ENCODE results near the gene TSGA10.
A peak's percentile ranks its signal among the peaks of the same experiment; 100 is the strongest.
"Not testable (repeated sequence)": the region's sequence is repeated elsewhere in the genome, so short reads cannot be mapped to it uniquely, and the experiment has no call there.

The TSGA10 gene, protein sequence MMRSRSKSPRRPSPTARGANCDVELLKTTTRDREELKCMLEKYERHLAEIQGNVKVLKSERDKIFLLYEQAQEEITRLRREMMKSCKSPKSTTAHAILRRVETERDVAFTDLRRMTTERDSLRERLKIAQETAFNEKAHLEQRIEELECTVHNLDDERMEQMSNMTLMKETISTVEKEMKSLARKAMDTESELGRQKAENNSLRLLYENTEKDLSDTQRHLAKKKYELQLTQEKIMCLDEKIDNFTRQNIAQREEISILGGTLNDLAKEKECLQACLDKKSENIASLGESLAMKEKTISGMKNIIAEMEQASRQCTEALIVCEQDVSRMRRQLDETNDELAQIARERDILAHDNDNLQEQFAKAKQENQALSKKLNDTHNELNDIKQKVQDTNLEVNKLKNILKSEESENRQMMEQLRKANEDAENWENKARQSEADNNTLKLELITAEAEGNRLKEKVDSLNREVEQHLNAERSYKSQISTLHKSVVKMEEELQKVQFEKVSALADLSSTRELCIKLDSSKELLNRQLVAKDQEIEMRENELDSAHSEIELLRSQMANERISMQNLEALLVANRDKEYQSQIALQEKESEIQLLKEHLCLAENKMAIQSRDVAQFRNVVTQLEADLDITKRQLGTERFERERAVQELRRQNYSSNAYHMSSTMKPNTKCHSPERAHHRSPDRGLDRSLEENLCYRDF

GRCh38 chr2:99154643-99155536 is at the start of gene TSGA10, which contains the start of gene LIPT1:
Gene TSGA10 (minus strand): TSS chr2:99154942. CDS start chr2:99109439, 45,503 bp downstream.
Gene LIPT1 (plus strand): TSS chr2:99154967. CDS start chr2:99161958, 6,991 bp downstream.
- peak; percentile 70 for DNase-seq (ENCODE audit: low read depth, low spot score)

GRCh38 chr2:99201959-99202678 is 47.4 kb upstream of the TSGA10 start:
- DNase-seq (ENCODE audit: low read depth, low spot score), result no peak

DNA sequence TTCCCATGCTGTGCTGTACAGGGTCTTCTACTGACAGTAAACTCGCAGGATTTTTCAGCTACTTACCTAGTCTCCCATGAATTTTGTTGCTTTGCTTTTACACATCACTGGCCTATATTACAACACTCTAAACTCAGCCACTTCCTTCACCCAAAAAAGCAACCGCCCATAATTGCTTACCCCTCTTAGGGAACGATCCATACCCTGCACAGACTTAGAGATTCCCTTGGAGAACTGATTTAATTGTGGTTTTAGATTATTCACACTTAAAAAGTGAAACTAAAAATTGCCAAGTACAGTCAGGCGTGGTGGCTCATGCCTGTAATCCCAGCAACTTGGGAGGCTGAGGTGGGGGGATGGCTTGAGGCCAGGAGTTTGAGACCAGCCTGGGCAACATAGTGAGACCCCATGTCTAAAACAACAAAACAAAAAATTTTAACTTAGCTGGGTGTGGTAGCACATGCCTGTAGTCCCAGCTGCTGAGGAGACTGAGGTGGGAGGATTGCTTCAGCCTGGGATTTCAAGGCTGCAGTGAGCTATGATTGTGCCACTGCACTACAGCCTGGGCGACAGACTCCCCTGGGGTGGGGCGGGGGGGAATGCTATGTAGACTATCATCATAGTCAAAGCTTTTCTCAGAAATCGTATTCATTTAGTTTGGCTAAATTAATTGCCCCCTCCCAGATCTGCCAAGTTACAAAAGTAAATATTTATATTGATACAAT is 45.5 kb upstream of the TSGA10 start:
- no peak for DNase-seq (ENCODE audit: low read depth, low spot score)

- no peak for DNase-seq (ENCODE audit: low read depth, low spot score)
These were observed 43.5 kb upstream of the TSGA10 start for GRCh38 chr2:99198103-99198841.

GRCh38 chr2:99192364-99192763 is 37.6 kb upstream of the TSGA10 start:
- not testable (repeated sequence) for DNase-seq (ENCODE audit: low read depth, low spot score)

DNA sequence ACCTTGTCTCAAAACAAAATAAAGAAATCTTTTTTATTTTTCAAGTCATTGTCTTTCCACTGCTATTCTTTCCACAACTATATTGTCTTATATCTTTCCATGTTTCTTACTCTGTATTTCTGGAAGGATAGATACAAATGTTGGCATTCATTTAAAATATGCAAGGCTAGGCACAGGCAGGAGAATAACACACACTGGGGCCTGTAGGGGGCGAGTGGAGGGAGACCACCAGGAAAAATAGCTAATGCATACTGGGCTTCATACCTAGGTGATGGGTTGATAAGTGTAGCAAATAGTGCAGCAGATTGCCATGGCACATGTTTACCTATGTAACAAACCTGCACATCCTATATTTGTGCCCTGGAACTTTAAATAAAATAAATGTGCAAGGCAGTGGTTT is 35.8 kb upstream of the TSGA10 start:
- DNase-seq (ENCODE audit: low read depth, low spot score), result no peak

DNA sequence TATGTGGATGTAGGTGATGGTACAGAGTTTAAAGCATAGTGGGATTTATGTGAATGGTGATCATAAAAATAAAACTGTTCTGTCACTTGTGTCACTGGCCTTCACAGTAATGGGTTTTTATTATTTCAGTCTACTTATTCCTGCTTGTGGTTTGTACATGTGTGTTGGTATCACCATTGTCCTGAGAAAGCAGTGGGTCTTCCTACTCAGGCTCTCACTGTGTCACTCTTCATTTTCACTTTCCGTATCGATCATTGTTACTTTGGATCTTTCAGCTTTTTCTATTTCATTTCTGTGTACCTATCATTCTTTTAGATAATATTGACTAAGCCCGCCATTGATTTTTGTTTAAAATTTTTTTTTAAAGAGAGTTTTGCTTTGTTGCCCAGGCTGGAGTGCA is 33.6 kb upstream of the TSGA10 start:
- DNase-seq (ENCODE audit: low read depth, low spot score), result no peak

DNA sequence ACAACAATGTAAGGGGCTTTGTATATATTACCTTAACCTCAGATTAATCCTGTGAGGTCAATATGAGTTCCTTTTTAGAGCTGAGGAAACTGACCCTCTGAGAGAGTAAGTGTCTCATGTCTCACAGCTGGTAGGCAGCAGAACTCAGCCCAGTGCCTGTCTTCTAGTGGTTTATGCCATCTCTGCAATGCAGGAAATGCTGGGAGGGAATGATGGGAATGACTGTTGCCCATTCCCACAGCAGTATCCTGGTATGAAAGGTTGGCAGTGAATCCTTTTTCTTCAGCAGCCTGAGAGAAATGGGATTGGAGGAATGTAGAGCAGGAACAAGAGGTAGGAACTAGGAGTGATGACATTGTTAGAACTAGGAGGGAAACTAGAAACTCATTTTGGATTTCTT is 32.3 kb upstream of the TSGA10 start:
- no peak for DNase-seq (ENCODE audit: low read depth, low spot score)

- DNase-seq (ENCODE audit: low read depth, low spot score), result no peak
These were observed 30.1 kb upstream of the TSGA10 start for GRCh38 chr2:99184811-99185210.

GRCh38 chr2:99183025-99183424 is 28.3 kb upstream of the TSGA10 start:
- no peak for DNase-seq (ENCODE audit: low read depth, low spot score)

DNA sequence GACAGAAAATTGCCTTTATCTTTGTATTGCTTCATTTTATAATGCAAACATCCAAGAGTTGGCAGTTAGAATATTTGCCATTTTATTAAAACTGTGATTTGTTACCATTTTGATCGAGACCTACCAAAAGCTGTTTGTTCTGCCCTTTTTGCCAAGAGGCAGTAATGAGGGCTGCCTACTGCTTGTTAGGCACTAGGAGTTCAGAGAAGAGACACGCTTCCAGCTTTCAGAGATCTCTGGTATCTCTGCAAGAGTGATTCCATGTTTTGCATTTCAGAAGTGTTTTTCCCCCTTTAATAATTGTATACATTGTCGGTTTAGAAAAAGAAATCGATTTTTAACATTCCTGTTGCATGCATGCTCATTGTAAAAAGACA is 26.9 kb upstream of the TSGA10 start:
- no peak for DNase-seq (ENCODE audit: low read depth, low spot score)

- DNase-seq (ENCODE audit: low read depth, low spot score), result peak; percentile 86
These were observed 26.2 kb upstream of the TSGA10 start, which contains the start of the genes MITD1 and MRPL30 for GRCh38 chr2:99180755-99181623. Gene MITD1 (minus strand): TSS chr2:99181058. CDS start chr2:99180981, 77 bp downstream. Gene MRPL30 (plus strand): TSS chr2:99181184. CDS start chr2:99186204, 5,020 bp downstream.

GRCh38 chr2:99171377-99172140 is 16.8 kb upstream of the TSGA10 start:
- no peak for DNase-seq (ENCODE audit: low read depth, low spot score)

- no peak for DNase-seq (ENCODE audit: low read depth, low spot score)
These were observed 14.8 kb upstream of the TSGA10 start for GRCh38 chr2:99169534-99169933.

DNA sequence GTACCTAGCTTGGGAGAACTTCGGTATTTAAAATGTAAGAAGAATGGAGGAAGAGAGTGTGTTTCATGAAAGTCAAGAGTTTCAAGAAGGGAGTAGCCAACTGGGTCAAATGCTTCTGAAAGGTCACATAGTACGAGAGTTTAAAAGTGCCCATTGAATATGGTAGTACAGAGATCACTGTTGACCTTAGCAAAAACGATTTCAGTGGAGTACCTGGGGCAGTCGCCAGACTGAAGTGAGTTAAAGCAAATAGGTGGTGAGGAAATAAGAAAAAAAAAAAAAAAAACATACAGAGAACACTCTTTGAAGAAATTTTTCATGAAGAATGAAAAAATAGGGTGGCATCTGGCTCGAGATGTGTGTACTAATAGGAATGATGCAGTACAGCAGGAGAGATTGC is 11.5 kb upstream of the TSGA10 start:
- no peak for DNase-seq (ENCODE audit: low read depth, low spot score)

DNA sequence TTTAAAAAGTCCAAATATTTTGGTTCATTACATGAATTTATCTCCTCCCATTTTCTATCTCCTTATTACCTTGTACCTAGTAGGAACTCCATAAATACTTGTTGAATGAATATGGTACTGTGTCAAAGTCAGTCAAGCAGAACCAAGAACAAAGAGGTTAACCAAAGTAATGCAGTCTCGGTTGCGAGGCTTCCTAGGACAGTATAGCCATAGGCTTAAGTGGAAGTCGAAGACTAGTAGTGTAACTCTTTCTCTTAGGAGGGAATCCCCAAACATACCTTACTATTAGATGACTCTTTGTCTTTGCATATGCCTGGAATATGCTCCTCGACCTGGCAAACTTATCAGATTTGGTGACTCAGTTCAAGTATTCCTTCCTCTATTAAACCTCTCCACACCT is 4.9 kb upstream of the TSGA10 start:
- no peak for DNase-seq (ENCODE audit: low read depth, low spot score)

DNA sequence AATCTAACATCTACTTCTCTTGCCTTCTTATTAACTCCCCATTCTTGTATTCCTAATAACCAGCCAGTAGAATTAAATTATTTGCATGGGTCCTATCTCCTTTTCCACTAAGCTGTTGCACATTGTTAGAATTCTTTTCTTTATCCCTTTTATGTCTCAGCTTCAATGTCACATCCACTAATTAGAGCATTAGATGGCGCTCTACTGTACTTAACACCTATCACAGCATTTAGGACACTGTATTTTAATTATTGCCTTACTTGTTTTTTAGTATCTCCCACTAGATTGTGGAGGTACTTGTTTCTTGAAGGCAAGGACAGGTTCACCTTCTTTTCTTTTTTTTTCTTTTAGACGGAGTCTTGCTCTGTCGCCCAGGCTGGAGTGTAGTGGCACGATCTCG is 3.9 kb upstream of the TSGA10 start:
- no peak for DNase-seq (ENCODE audit: low read depth, low spot score)

GRCh38 chr2:99156891-99157290 is 2.1 kb upstream of the TSGA10 start:
- DNase-seq (ENCODE audit: low read depth, low spot score), result no peak
